KBM-7 (cell line): ENCODE data around the gene SLC25A39.
A peak's percentile ranks its signal among the peaks of the same experiment; 100 is the strongest.

Experiments used
- DNase-seq: peaks from one replicate; pipeline ENCODE4 v3.0.0-alpha.2; 2015
- in situ Hi-C: fragments of 300-500 bp; cut with MboI; formaldehyde crosslinking; loops from 2 replicates; pipeline ENCODE4 v1.14.3; 2020; ENCODE audit warnings: low sequenced_read_pairs, low pct_unique_long_range_greater_than_20kb, mixed read lengths

Gene SLC25A39

GRCh38 chr17:44293509-44294226 is 31.0 kb downstream of the SLC25A39 start:
- no peak for DNase-seq
- in situ Hi-C loops, result no loop called here

DNA sequence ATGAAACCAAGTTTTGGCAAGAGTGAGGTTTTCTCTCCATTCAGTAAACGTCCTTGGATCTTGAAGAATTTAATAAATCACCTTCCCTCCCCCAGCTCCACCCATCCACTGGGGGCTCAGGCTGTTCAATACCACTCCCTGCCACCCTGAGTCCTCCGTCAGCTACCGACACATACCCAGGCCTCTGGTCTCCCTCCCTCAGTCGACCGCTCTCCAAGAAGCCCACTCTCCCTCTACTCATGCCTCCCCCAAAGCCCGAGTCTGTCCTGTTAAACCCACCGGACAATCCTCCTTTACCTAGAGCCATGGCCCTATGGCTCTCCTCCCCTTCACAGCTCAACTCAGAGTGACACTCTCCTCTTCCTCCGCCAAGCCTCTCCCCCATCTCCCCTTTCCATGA is 37.0 kb downstream of the SLC25A39 start:
- no peak for DNase-seq
- in situ Hi-C loops, result no loop called here

DNA sequence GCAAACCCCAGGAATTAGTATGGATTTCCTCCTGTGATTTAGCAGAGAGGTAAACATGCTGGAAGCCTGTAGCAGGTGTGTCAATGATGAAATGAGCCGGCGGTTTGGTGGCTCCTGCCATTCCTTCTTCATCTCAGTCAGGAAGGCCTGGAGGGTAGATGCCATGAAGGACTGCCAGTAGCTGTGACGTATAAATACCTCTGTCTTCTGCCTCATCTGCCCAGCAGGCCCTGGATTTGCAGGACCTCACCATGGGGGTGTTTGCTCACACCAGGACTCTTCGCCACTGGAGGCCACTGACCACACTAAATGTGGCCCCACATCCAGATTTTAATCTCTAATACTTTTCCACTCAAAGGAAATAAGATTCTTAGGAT is 40.6 kb downstream of the SLC25A39 start:
- no peak for DNase-seq
- in situ Hi-C loops, result no loop called here

DNA sequence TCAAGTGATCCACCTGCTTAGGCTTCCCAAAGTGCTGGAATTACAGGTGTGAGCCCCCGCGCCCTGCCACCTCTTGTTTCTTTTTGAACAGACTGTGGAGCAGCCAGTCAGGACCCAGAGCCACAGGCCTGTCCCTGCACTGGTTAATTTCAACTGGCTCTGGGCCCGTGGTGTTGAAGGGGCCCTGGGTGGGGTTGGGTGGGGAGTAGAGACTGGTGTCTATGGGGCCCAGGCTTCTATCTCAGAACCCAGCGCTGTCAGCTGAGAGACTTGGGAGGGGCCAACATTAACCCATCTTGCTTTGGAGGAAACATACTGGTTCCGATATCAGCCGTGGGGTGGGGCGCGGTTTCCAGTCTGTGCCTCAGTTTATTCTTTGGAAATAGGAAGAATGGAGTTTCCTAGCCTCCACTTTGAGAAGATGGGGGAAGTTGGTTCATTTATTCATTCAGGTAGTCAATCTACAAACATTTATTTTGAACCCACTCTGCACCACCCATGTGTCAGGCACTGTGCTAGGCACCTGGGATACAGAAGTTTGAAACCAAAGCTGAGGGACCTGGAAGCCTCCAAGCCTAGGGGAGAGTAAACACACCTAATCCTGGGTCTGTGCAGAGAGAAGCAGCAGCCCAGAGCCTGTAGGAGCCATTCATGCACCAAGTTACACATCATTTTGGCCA is 41.1 kb downstream of the SLC25A39 start:
- in situ Hi-C loops, result no loop called here
- no peak for DNase-seq

DNA sequence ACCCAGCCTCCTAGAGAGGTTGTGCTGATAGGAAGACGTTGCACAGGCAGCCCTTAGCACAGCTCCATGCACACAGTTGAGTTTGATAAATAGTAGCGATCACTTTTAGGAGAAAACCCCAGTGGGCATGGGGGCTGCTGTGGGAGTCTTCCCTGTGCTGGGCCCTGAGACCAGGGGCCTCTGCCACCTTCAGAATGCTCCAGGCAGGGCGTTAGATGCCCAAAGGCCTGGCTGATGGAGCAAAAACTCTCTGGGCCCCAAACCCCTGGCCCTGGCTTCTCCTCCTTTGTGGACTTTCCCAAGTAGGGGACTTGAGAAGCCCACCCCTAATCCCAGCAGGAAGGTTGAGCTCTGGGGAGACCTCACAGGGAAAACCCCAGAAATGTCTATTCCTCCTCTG is 42.4 kb downstream of the SLC25A39 start:
- DNase-seq, result no peak
- in situ Hi-C loops, result no loop called here

- no peak for DNase-seq
- in situ Hi-C loops, result no loop called here
Observed at GRCh38 chr17:44281570-44281969, 43.1 kb downstream of the SLC25A39 start.

DNA sequence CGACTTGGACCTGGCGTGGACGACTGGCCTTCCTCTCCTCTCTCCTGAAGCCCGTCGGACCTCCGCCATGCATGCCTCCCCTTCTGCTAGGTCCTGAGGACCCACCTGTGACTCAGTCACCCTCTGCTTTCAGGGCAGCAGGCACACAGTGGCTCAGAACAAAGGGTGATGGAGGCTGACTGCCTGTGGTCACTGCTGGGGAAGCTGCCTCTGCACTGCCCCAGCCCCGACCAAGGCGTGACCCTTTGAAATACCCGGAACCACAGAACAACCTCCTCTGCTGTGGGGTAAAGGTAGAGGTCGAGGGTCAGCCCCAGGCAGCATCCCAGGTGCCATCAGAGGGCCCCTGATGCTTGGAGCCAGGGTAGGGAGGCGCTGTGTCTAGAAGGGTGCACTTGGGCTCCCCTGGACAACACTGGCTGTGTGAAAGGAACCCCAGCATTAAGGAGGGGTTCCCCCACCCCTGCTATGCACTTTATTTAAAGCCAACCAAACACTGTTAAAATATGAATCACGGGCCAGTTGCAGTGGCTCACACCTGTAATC is 44.2 kb downstream of the SLC25A39 start:
- no peak for DNase-seq
- in situ Hi-C loops, result no loop called here

GRCh38 chr17:44279666-44280391 is 44.8 kb downstream of the SLC25A39 start:
- in situ Hi-C loops, result no loop called here
- DNase-seq, result peak; percentile 82

DNA sequence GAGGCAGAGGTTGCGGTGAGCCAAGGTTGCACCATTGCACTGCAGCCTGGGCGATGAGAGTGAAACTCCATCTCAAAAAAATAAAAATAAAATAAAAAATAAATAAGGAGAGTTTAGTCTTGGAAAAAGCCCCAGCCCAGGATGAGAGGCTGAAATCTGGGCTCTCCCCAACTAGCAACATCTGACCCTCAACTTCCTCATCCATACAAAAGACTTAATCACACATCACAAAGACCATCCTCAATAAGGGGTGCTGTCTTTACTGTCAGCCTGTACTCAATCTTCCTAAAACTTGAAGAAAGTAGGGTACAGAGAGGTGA is 45.3 kb downstream of the SLC25A39 start:
- no peak for DNase-seq
- in situ Hi-C loops, result no loop called here

DNA sequence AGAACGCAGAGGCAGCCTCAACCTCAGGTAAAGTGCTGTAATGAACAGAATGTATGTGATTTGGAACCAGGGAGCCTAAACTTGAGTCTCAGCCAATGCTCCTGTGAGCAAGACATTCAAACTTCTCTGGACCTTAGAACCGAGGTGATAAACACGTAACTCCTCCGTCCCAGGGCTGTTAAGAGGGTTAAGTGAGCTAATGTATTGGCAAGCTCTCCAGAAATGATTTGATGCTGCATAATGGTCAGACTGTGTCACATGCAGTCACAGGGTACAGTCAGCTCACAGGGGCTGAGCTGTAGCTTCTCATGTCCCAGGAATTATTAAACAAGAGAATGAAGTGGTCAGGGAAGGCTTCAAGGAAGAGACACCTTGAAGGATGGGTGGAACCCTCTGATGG is 46.6 kb downstream of the SLC25A39 start:
- in situ Hi-C loops, result no loop called here
- no peak for DNase-seq

DNA sequence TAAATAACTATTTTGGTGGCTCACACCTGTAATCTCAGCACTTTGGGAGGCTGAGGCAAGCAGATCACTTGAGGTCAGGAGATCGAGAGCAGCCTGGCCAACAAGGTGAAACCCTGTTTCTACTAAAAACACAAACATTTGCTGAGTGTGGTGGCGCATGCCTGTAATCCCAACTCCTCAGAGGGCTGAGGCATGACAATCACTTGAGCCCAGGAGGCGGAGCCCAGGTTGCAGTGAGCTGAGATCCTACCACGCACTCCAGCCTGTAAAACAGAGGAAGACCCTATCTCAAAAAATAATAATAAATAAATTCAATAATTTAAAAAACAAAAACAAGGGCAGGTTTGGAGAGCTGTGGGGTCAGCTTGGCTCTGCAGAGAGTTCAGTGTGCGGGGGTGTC is 51.0 kb downstream of the SLC25A39 start:
- DNase-seq, result no peak
- in situ Hi-C loops, result no loop called here

DNA sequence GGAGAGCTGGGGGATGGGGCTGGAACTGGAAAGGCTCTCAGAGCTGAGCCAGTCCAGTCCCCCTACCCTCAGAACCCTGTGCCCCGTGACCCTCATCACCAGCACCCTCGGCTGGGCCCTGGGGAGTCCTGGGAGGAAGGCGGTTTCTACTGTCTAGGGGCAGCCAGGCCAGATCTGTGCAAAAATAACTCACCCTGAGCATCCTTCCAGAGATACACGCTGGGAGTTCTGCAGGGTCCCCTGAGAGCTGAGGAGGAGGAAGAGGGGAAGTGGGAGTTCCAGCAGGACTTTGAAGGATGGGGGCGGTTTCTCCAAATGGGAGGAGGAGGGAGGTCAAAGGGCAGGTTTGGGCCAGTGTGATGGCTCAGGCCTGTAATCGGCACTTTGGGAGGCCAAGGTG is 51.7 kb downstream of the SLC25A39 start:
- in situ Hi-C loops, result no loop called here
- DNase-seq, result no peak

DNA sequence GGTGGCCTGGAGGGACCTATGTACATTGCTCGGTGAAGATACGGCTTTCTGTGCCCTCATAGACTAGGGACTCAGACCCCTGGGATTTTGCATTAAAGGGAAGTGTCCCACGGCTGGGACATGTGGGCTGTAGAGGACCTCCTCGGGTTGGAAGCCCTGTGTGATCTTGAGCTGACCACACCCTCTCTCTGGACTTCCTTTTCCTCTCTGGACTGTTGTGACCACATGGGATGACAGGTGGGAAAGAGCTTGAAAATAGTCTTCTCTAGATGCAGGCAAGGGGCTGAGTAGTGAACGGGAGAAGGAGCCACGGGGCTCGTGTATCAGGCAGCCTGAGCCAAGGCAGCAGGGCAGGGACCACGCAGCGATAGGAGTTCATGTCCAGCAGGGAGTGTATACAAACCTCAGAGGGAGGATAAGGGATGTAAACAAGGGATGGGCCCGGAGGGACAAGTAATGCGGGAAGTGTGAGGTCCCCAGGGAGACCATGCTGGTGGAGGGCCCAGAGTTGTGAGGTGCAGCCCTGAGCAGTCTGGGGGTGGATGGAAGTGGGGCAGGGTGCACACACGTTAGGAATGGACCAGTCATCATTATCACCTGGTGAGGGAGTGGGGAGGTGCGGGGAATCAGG is 52.2 kb downstream of the SLC25A39 start:
- in situ Hi-C loops, result no loop called here
- no peak for DNase-seq
